ENCODE measurements around the gene ABHD18. TPM values are rescaled to one million over a fixed set of nuclear protein-coding genes. Genes with fewer than 3 reads are reported as not detected.
"Not testable (repeated sequence)": the region's sequence is repeated elsewhere in the genome, so short reads cannot be mapped to it uniquely, and the experiment has no call there.

ABHD18 gene
- total RNA-seq, 1 experiment from 2014 or later = 8.7 TPM

- DNase-seq (ENCODE audit: low read depth) = peak; percentile 26
Measured at GRCh38 chr4:128061566-128062536, 96.6 kb downstream of the ABHD18 start.

DNA sequence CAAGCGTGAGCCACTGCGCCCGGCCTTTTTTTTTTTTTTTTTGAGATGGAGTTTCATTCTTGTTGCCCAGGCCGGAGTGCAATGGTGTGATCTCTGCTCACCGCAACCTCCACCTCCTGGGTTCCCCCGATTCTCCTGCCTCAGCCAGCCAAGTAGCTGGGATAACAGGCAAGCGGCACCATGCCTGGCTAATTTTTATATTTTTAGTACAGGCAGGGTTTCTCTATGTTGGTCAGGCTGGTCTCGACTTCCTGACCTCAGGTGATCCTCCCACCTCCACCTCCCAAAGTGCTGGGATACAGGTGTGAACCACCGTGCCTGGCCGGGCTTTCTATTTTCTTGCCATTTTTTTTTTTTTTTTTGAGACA, 101.2 kb downstream of the ABHD18 start:
- DNase-seq (ENCODE audit: low read depth) = not testable (repeated sequence)

DNA sequence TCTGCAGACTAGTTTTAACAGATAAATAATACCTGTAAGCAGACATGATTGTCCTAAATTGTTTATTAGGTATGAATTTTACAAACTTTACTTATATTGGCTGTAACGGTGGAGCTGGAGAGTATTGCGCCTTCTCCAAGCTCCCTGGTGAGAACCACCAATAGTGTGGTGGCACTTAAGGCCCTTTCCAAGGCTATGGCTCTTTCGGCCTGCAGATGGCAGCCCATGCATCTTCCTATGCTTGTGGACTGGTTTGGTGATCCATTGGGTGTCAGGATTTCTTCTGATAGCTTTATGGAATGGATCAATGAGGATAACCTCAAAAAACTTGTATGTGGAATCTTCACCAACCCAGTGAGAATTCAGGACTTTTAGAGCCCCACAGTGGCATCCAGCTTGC, 103.7 kb downstream of the ABHD18 start:
- DNase-seq (ENCODE audit: low read depth) = peak; percentile 51

DNA sequence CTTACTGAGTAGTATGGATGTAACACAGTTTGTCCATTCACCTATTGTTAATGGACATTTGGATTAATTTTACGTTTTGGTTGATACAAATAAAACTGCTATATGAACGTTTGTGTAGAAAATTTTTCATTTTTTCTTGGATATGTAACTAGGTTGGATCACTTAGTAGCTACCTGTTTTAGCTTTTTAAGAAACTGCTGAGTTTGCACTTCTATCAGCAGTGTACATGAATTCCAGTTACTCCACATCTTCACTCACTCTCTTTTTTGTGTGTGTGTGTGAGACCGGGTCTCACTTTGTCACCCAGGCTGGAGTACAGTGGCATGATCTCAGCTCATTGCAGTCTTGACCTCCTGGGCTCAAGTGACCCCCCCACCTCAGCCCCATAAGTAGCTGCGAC, 111.3 kb downstream of the ABHD18 start:
- no peak for DNase-seq (ENCODE audit: low read depth)

Other genes starting within 250 kb of the ABHD18 start
- gene SLC25A31, start 235.0 kb upstream of the ABHD18 start, total RNA-seq (2014; rRNA removed) = not detected in 2 replicates
- 8.8 and 11.3 TPM in 2 replicates for gene HSPA4L, start 183.1 kb upstream of the ABHD18 start, total RNA-seq (2014; rRNA removed)
- 31.1 and 47.5 TPM in 2 replicates for gene PLK4, start 84.5 kb upstream of the ABHD18 start, total RNA-seq (2014; rRNA removed)
- 19.9 and 26.4 TPM in 2 replicates for gene MFSD8, start 233 bp upstream of the ABHD18 start, total RNA-seq (2014; rRNA removed)
- gene LARP1B, start 95.9 kb downstream of the ABHD18 start, total RNA-seq (2014; rRNA removed) = 9.3 and 10.1 TPM in 2 replicates